ENCODE measurements around the gene ALDH3A1.

DNA sequence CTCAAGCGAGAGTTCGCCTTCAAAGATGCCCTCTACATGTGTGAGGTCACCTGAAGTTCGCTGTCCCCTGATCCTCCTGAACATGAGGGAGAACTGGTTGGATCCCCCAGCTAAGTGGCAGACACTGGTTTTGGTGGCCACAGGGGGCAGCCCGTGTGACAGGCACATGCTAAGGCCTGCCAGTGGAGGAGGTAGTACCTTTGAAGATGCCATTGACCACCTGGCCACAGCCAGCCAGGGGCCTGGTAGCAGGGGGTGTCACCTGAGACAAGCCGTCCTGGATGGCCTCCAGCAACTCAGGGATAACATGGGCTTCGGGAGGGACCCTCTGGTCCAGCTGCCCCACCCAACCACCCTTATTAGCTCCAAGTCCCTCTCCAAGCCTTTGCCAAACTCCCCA lies 7.3 kb upstream of the ALDH3A1 start:
- TF ChIP-seq POLR2A (IDR thresholded peaks at IDR 0.05): no peak
- TF ChIP-seq, protein P1, sequence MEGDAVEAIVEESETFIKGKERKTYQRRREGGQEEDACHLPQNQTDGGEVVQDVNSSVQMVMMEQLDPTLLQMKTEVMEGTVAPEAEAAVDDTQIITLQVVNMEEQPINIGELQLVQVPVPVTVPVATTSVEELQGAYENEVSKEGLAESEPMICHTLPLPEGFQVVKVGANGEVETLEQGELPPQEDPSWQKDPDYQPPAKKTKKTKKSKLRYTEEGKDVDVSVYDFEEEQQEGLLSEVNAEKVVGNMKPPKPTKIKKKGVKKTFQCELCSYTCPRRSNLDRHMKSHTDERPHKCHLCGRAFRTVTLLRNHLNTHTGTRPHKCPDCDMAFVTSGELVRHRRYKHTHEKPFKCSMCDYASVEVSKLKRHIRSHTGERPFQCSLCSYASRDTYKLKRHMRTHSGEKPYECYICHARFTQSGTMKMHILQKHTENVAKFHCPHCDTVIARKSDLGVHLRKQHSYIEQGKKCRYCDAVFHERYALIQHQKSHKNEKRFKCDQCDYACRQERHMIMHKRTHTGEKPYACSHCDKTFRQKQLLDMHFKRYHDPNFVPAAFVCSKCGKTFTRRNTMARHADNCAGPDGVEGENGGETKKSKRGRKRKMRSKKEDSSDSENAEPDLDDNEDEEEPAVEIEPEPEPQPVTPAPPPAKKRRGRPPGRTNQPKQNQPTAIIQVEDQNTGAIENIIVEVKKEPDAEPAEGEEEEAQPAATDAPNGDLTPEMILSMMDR (IDR thresholded peaks at IDR 0.05): no peak
